DND-41 (cell line): ENCODE measurements around the gene ASIC3.

Experiments used
- ATAC-seq: fragments of 200-7000 bp; cut with Tn5 transposase; 3 replicates; pipeline ENCODE4 v1.9.1; 2021; ENCODE audit warnings: low read depth; ENCODE audit not compliant: insufficient read depth
- DNase-seq: peaks from one replicate; pipeline ENCODE4 v3.0.0-alpha.2; 2020
- H2AFZ ChIP-seq: 2 replicates; pipeline ENCODE4 v1.6.0; 2012; ENCODE audit warnings: low read depth, low read length
- H3K27ac ChIP-seq: 2 replicates; pipeline ENCODE4 v1.5.1; 2012; ENCODE audit warnings: low read length, inconsistent platforms
- H3K27me3 ChIP-seq: fragments of 200-600 bp; sonication (generic); 2 replicates; pipeline ENCODE4 v1.6.0; 2012; ENCODE audit warnings: low read length, mild to moderate bottlenecking, inconsistent platforms; ENCODE audit not compliant: insufficient read depth, poor library complexity
- H3K36me3 ChIP-seq: 2 replicates; pipeline ENCODE4 v1.5.1; 2012; ENCODE audit warnings: low read length, inconsistent platforms; ENCODE audit not compliant: insufficient read depth
- H3K4me1 ChIP-seq: 2 replicates; pipeline ENCODE4 v1.5.1; 2012; ENCODE audit warnings: mild to moderate bottlenecking, low read length; ENCODE audit not compliant: insufficient read depth
- H3K4me2 ChIP-seq: 2 replicates; pipeline ENCODE4 v1.6.0; 2012; ENCODE audit warnings: mild to moderate bottlenecking, moderate library complexity, low read length, inconsistent platforms; ENCODE audit not compliant: insufficient read depth
- H3K4me3 ChIP-seq, 2 experiments: fragments of 200-600 bp in 1 of 2; shearing (Covaris generic) in 1 of 2; 2 replicates each; pipeline ENCODE4 v1.5.1; 2012 to 2016; ENCODE audit warnings: inconsistent platforms in 2 of 2, low read length in 2 of 2, mild to moderate bottlenecking in 2 of 2, low read depth in 1 of 2, moderate library complexity in 1 of 2
- H3K79me2 ChIP-seq: 2 replicates; pipeline ENCODE4 v1.6.0; 2012; ENCODE audit warnings: low read length, inconsistent platforms; ENCODE audit not compliant: insufficient read depth
- H3K9ac ChIP-seq: 2 replicates; pipeline ENCODE4 v1.6.0; 2012; ENCODE audit warnings: low read depth, mild to moderate bottlenecking, inconsistent platforms, low read length, moderate library complexity
- H3K9me3 ChIP-seq: 2 replicates; pipeline ENCODE4 v1.5.1; 2012; ENCODE audit warnings: low read length, moderate library complexity, mild to moderate bottlenecking, inconsistent platforms; ENCODE audit not compliant: insufficient read depth, severe bottlenecking
- H4K20me1 ChIP-seq: 2 replicates; pipeline ENCODE4 v1.6.0; 2012; ENCODE audit warnings: low read length; ENCODE audit not compliant: insufficient read depth
- CTCF ChIP-seq: IDR thresholded peaks from 2 replicates; pipeline ENCODE4 v1.5.1; 2012; ENCODE audit warnings: borderline replicate concordance, low read length, moderate library complexity, mild to moderate bottlenecking; ENCODE audit not compliant: poor library complexity, severe bottlenecking; ENCODE audit errors: extremely low read depth
- EZH2 ChIP-seq: IDR thresholded peaks from 3 replicates; pipeline ENCODE4 v1.6.1; 2012; ENCODE audit warnings: borderline replicate concordance, low read depth, mild to moderate bottlenecking, moderate library complexity, low read length, inconsistent platforms; ENCODE audit not compliant: severe bottlenecking

The ASIC3 gene

GRCh38 chr7:151047976-151048815 is at the start of gene ASIC3:
Gene ASIC3, plus strand, starts transcription at chr7:151048531. Its CDS starts 355 bp downstream, at chr7:151048886.
- Histone ChIP-seq H3K36me3 (peaks cover 20% of the 10 kb centered on the region), H3K9me3 (no peaks in the 10 kb centered on the region), H3K79me2 (no peaks in the 10 kb centered on the region), H3K27me3 (no peaks in the 10 kb centered on the region), H2AFZ (no peak within 1 kb of the TSS), H4K20me1 (peaks cover 41% of the 10 kb centered on the region), H3K27ac (no peak within 1 kb of the TSS), H3K4me2 (no peak within 1 kb of the TSS), H3K4me3 (no peak within 1 kb of the TSS), H3K4me1 (peaks cover 20% of the 10 kb centered on the region), H3K9ac (no peak within 1 kb of the TSS)
- TF ChIP-seq EZH2 (no peak), CTCF (no peak)
- ATAC-seq (no peak), DNase-seq (no peak)

DNA sequence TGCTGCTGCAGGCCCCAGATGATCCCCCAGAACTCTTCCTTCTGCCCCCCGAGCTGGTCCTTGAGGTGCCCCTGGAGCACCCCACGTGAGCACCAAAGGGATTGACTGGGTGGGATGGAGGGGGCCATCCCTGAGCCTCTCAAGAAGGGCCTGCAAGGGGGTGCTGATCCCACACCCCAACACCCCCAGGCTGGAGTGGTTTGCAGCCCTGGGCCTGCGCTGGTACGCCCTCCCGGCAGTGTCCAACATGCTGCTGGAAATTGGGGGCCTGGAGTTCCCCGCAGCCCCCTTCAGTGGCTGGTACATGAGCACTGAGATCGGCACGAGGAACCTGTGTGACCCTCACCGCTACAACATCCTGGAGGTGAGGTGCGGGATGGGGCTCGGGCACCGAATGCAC is 49.3 kb upstream of the ASIC3 start:
- no peaks in the 10 kb centered on the region for H3K9me3 ChIP-seq
- H3K4me1 ChIP-seq, result no peaks in the 10 kb centered on the region
- no peaks in the 10 kb centered on the region for H3K79me2 ChIP-seq
- no peaks in the 10 kb centered on the region; the same call in 1 of the 2 replicates for H4K20me1 ChIP-seq
- no peak for DNase-seq
- no peak overlapping the region for H3K27ac ChIP-seq
- H3K36me3 ChIP-seq, result no peaks in the 10 kb centered on the region
- H3K9ac ChIP-seq, result no peak overlapping the region
- no peak overlapping the region for H2AFZ ChIP-seq
- TF ChIP-seq CTCF, result no peak
- TF ChIP-seq EZH2, result no peak
- H3K4me3 ChIP-seq, result no peak overlapping the region
- ATAC-seq, result no peak
- H3K27me3 ChIP-seq, result no peaks in the 10 kb centered on the region
- H3K4me2 ChIP-seq, result no peak overlapping the region

- Histone ChIP-seq H3K4me2 (no peak overlapping the region), H3K4me3 (no peak overlapping the region), H3K9me3 (no peaks in the 10 kb centered on the region), H3K36me3 (no peaks in the 10 kb centered on the region), H3K4me1 (no peaks in the 10 kb centered on the region), H4K20me1 (no peaks in the 10 kb centered on the region; the same call in 1 of the 2 replicates), H3K27me3 (no peaks in the 10 kb centered on the region), H3K79me2 (no peaks in the 10 kb centered on the region), H2AFZ (no peak overlapping the region), H3K27ac (no peak overlapping the region), H3K9ac (no peak overlapping the region)
- DNase-seq (no peak), ATAC-seq (no peak)
- TF ChIP-seq CTCF, result no peak
- no peak for TF ChIP-seq EZH2
These were observed 48.7 kb upstream of the ASIC3 start for GRCh38 chr7:150999497-151000230.
